HepG2 (cell line): ENCODE results near the gene CSNK1G1. TPM values are rescaled to one million over a fixed set of nuclear protein-coding genes. Genes with fewer than 3 reads are reported as not detected.

ENCODE experiments used
- ATAC-seq: fragments of 200-7000 bp; cut with Tn5 transposase; 3 replicates; pipeline ENCODE4 v1.9.1; 2020; ENCODE audit warnings: mild to moderate bottlenecking, moderate library complexity
- BruUV-seq: library from RNA; stranded (reverse); fragments of 400-500 nt; replicated peaks from 2 replicates; lab custom pipeline; 2021; lab: Mats Ljungman, UMichigan
- CTCF ChIA-PET: fragments of 300-600 bp; formaldehyde crosslinking; extraction: SDS; loops from one replicate; lab custom pipeline; 2021; ENCODE audit warnings: low total read pairs, inconsistent platforms, low intra/inter-chr PET ratio; lab: Yijun Ruan, JAX
- POLR2A ChIA-PET: fragments of 350-600 bp; sonication (Branson Sonifier 250); formaldehyde crosslinking; loops from one replicate; lab custom pipeline; 2020; ENCODE audit warnings: antibody characterized with exemption, inconsistent platforms; lab: Yijun Ruan, JAX
- DNase-seq: peaks from one replicate; pipeline ENCODE4 v3.0.0-alpha.2; 2015; ENCODE audit warnings: low spot score
- FAIRE-seq: peaks from 3 replicates; lab custom pipeline; 2011; peaks lifted over from hg19 to GRCh38; lab: Jason Lieb, UNC
- H2AFZ ChIP-seq: one replicate; pipeline ENCODE4 v1.6.1; 2011; ENCODE audit warnings: low read length, inconsistent platforms
- H3K27ac ChIP-seq: fragments of 300-600 bp; 3 replicates; pipeline ENCODE4 v1.8.0; 2011; ENCODE audit warnings: mixed run types, mild to moderate bottlenecking, mixed read lengths, low read length, inconsistent platforms; ENCODE audit not compliant: insufficient read depth; ENCODE audit errors: extremely low read length
- H3K27me3 ChIP-seq, 2 experiments: fragments of 200-600 bp in 1 of 2; 2 replicates in 1 of 2; 3 replicates in 1 of 2; pipeline versions ENCODE4 v1.6.0 to v1.8.0; 2011; ENCODE audit warnings: low read length in 2 of 2, mild to moderate bottlenecking in 2 of 2, moderate library complexity in 2 of 2, inconsistent platforms in 1 of 2; ENCODE audit not compliant: insufficient read depth in 2 of 2, control insufficient read depth in 1 of 2
- H3K36me3 ChIP-seq, 2 experiments: fragments of 200-600 bp in 1 of 2; replicated peaks in 1 of 2; 2 replicates in 1 of 2; 3 replicates in 1 of 2; pipeline versions ENCODE4 v1.5.1 to v1.8.0; 2011; ENCODE audit warnings: low read length in 2 of 2, inconsistent platforms in 1 of 2; ENCODE audit not compliant: insufficient read depth in 2 of 2, control insufficient read depth in 1 of 2
- H3K4me1 ChIP-seq: 2 replicates; pipeline ENCODE4 v1.5.1; 2012; ENCODE audit warnings: low read length, inconsistent platforms; ENCODE audit not compliant: insufficient read depth
- H3K4me2 ChIP-seq: 2 replicates; pipeline ENCODE4 v1.6.0; 2011; ENCODE audit warnings: low read depth, low read length, inconsistent platforms
- H3K4me3 ChIP-seq, 3 experiments: fragments of 200-600 bp in 1 of 3; sonication (generic), shearing (Covaris generic) in 1 of 3; replicated peaks in 1 of 3; 2 replicates each; pipeline ENCODE4 v1.5.1; 2011 to 2016; ENCODE audit warnings: low read length in 3 of 3, inconsistent platforms in 2 of 3, low read depth in 2 of 3, mild to moderate bottlenecking in 2 of 3, control low read depth in 1 of 3, mixed read lengths in 1 of 3; ENCODE audit not compliant: insufficient read depth in 1 of 3
- H3K79me2 ChIP-seq: one replicate; pipeline ENCODE4 v1.6.1; 2011; ENCODE audit warnings: low read length, inconsistent platforms; ENCODE audit not compliant: insufficient read depth
- H3K9ac ChIP-seq: 2 replicates; pipeline ENCODE4 v1.6.0; 2011; ENCODE audit warnings: mild to moderate bottlenecking, low read depth, low read length, inconsistent platforms; ENCODE audit not compliant: insufficient read depth
- H3K9me3 ChIP-seq: 2 replicates; pipeline ENCODE4 v1.5.1; 2012; ENCODE audit warnings: mild to moderate bottlenecking, low read length
- H4K20me1 ChIP-seq: 2 replicates; pipeline ENCODE4 v1.6.0; 2011; ENCODE audit warnings: inconsistent platforms, mild to moderate bottlenecking, low read length, moderate library complexity; ENCODE audit not compliant: insufficient read depth
- ARNTL ChIP-seq: sonication (generic); formaldehyde crosslinking; IDR thresholded peaks from 2 replicates; pipeline ENCODE4 v1.4.0; 2020; ENCODE audit warnings: mild to moderate bottlenecking, missing genetic modification reagents
- EP300 ChIP-seq, 3 experiments: sonication (generic) in 1 of 3; formaldehyde crosslinking in 1 of 3; IDR thresholded peaks; 2 replicates each; pipeline versions ENCODE4 v1.5.1 to v1.6.1; 2011 to 2020; ENCODE audit warnings: low read depth in 2 of 3, low read length in 2 of 3, borderline replicate concordance in 1 of 3, improper control_type of control experiment in 1 of 3, mild to moderate bottlenecking in 1 of 3, missing genetic modification reagents in 1 of 3, moderate library complexity in 1 of 3
- HMGA1 ChIP-seq: sonication (generic); formaldehyde crosslinking; conservative IDR thresholded peaks from 2 replicates; pipeline ENCODE4 v1.4.0; 2020; ENCODE audit warnings: missing genetic modification reagents
- MAFF ChIP-seq: IDR thresholded peaks from 2 replicates; pipeline ENCODE4 v1.6.1; 2011; ENCODE audit warnings: low read depth, low read length, improper control_type of control experiment
- MAFK ChIP-seq, 2 experiments: IDR thresholded peaks in 1 of 2; conservative IDR thresholded peaks in 1 of 2; 2 replicates each; pipeline ENCODE4 v1.6.1; 2011; ENCODE audit warnings: improper control_type of control experiment in 2 of 2, low read length in 2 of 2
- ZNF124 ChIP-seq: sonication (generic); formaldehyde crosslinking; IDR thresholded peaks from 2 replicates; pipeline ENCODE4 v1.4.0; 2020; ENCODE audit warnings: missing genetic modification reagents
- ZNF572 ChIP-seq: sonication (generic); formaldehyde crosslinking; IDR thresholded peaks from 2 replicates; pipeline ENCODE4 v1.5.1; 2020; ENCODE audit warnings: mild to moderate bottlenecking, missing genetic modification reagents
- ZNF678 ChIP-seq: sonication (generic); formaldehyde crosslinking; IDR thresholded peaks from 2 replicates; pipeline ENCODE4 v1.4.0; 2020; ENCODE audit warnings: mild to moderate bottlenecking, missing genetic modification reagents
- ZNF737 ChIP-seq: sonication (generic); formaldehyde crosslinking; IDR thresholded peaks from 2 replicates; pipeline ENCODE4 v1.5.0; 2020; ENCODE audit warnings: missing genetic modification reagents, mild to moderate bottlenecking, borderline replicate concordance
- WGBS: methylation state at CpG from one replicate; pipeline ENCODE4 v1.1.6; 2017; ENCODE audit warnings: low lambda C conversion rate; 5-methylcytosine and 5-hydroxymethylcytosine counted together
- in situ Hi-C: cut with HindIII; loops from 2 replicates; pipeline ENCODE4 v1.10.0; 2017; ENCODE audit warnings: low pct_unique_long_range_greater_than_20kb; ENCODE audit not compliant: extremely low pct_ligation_motif_present
- intact Hi-C: fragments of 100-400 bp; cut with micrococcal nuclease; formaldehyde crosslinking; loops from one replicate; pipeline ENCODE4 v1.10.0; 2022; ENCODE audit not compliant: unreplicated experiment
- polyA plus RNA-seq, 8 experiments: library from polyadenylated mRNA; depleted of rRNA in 3 of 8; stranded (reverse) in 7 of 8; unstranded in 1 of 8; fragments of >200 nt; fragmentation: Illumina TruSeq in 4 of 8; extraction: Trizol in 4 of 8; gene quantifications; 2 replicates each; pipeline versions ENCODE4 v1.2.1 to v1.2.3, GENCODE V29; 2011 to 2016; ENCODE audit warnings: low read depth in 4 of 8, missing spikeins in 1 of 8, mixed read lengths in 1 of 8; ENCODE audit not compliant: insufficient read depth in 1 of 8
- total RNA-seq, 5 experiments: library from RNA; depleted of rRNA; stranded (reverse); fragments of >200 nt; fragmentation: Illumina TruSeq; extraction: Trizol; gene quantifications; 2 replicates each; pipeline ENCODE4 v1.2.3, GENCODE V29; 2016; ENCODE audit warnings: low read depth in 1 of 5
- TF ChIP-seq, protein P1 (sequence below): sonication (generic); formaldehyde crosslinking; IDR thresholded peaks from 2 replicates; pipeline ENCODE4 v1.5.0; 2020; ENCODE audit warnings: mild to moderate bottlenecking, missing genetic modification reagents
- TF ChIP-seq, protein P2 (sequence below): sonication (generic); formaldehyde crosslinking; IDR thresholded peaks from 2 replicates; pipeline ENCODE4 v1.4.0; 2020; ENCODE audit warnings: missing genetic modification reagents
- TF ChIP-seq, protein P3 (sequence below): sonication (generic); formaldehyde crosslinking; IDR thresholded peaks from 2 replicates; pipeline ENCODE4 v1.4.0; 2020; ENCODE audit warnings: missing genetic modification reagents

Gene CSNK1G1
- total and polyA plus RNA-seq, 2 of the 13 experiments (the other 11 are each of a cell fraction or from before 2014, with no cell fraction given), result 8.5 to 12.6 TPM

DNA sequence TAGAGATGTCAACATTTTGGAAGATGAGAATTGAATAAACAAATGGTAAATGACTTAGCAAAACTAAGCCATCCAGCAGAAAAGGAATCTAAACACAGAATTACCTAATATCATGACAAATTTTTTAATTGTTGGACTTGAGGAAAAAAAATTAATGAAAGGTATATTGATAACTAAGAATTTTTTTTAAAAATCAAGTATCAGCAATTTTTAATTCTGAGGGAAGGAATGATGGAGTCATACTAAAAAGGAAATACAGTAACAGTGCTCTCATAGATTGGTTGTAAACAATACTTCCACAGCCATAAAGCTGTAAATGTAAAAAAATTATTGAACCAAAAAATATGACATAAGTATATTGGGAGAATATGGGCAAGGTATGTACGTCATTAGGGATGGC lies 68.0 kb downstream of the CSNK1G1 start:
- no peak for FAIRE-seq

GRCh38 chr15:64286473-64286872 lies 69.5 kb downstream of the CSNK1G1 start:
- Histone ChIP-seq H4K20me1 (no peaks in the 10 kb centered on the region), H3K4me2 (no peak overlapping the region), H3K36me3 (no peaks in the 10 kb centered on the region), H2AFZ (no peak overlapping the region), H3K4me3 (no peak overlapping the region), H3K27me3 (no peaks in the 10 kb centered on the region), H3K79me2 (peaks cover 2% of the 10 kb centered on the region), H3K9me3 (no peaks in the 10 kb centered on the region), H3K27ac (no peak overlapping the region), H3K9ac (no peak overlapping the region), H3K4me1 (peaks cover 6% of the 10 kb centered on the region; the same call in 1 of the 2 replicates)
- FAIRE-seq (no peak), DNase-seq (no peak), ATAC-seq (no peak)
- POLR2A ChIA-PET, result no interaction called here
- CTCF ChIA-PET, result no interaction called here
- in situ Hi-C loops (no loop called here), intact Hi-C loops (no loop called here)
- BruUV-seq, result no TSS peak
- TF ChIP-seq, protein P1, sequence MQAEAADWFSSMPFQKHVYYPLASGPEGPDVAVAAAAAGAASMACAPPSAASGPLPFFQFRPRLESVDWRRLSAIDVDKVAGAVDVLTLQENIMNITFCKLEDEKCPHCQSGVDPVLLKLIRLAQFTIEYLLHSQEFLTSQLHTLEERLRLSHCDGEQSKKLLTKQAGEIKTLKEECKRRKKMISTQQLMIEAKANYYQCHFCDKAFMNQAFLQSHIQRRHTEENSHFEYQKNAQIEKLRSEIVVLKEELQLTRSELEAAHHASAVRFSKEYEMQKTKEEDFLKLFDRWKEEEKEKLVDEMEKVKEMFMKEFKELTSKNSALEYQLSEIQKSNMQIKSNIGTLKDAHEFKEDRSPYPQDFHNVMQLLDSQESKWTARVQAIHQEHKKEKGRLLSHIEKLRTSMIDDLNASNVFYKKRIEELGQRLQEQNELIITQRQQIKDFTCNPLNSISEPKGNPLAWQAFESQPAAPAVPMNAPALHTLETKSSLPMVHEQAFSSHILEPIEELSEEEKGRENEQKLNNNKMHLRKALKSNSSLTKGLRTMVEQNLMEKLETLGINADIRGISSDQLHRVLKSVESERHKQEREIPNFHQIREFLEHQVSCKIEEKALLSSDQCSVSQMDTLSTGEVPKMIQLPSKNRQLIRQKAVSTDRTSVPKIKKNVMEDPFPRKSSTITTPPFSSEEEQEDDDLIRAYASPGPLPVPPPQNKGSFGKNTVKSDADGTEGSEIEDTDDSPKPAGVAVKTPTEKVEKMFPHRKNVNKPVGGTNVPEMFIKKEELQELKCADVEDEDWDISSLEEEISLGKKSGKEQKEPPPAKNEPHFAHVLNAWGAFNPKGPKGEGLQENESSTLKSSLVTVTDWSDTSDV, result no peak
- TF ChIP-seq, protein P2, sequence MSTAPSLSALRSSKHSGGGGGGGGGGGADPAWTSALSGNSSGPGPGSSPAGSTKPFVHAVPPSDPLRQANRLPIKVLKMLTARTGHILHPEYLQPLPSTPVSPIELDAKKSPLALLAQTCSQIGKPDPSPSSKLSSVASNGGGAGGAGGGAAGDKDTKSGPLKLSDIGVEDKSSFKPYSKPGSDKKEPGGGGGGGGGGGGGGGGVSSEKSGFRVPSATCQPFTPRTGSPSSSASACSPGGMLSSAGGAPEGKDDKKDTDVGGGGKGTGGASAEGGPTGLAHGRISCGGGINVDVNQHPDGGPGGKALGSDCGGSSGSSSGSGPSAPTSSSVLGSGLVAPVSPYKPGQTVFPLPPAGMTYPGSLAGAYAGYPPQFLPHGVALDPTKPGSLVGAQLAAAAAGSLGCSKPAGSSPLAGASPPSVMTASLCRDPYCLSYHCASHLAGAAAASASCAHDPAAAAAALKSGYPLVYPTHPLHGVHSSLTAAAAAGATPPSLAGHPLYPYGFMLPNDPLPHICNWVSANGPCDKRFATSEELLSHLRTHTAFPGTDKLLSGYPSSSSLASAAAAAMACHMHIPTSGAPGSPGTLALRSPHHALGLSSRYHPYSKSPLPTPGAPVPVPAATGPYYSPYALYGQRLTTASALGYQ (CRISPR knock-in tag), result no peak
- TF ChIP-seq, protein P3, sequence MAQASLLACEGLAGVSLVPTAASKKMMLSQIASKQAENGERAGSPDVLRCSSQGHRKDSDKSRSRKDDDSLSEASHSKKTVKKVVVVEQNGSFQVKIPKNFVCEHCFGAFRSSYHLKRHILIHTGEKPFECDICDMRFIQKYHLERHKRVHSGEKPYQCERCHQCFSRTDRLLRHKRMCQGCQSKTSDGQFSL, result no peak
- TF ChIP-seq ZNF572 (no peak), ZNF678 (no peak), EP300 (IDR thresholded peaks at IDR 0.05; ENCODE audit: low read depth in 2 of 2, low read length in 2 of 2) (no peak), EP300 (CRISPR knock-in tag; IDR thresholded peaks at IDR 0.05; ENCODE audit: borderline replicate concordance) (no peak), ZNF124 (no peak), ZNF737 (CRISPR knock-in tag) (no peak), ARNTL (no peak)

More for the DNA sequence above, 68.0 kb downstream of the CSNK1G1 start:
- H3K4me2 ChIP-seq, result no peak overlapping the region
- intact Hi-C loops (no loop called here), in situ Hi-C loops (no loop called here)
- H3K36me3 ChIP-seq, result no peaks in the 10 kb centered on the region
- no peak overlapping the region for H3K27ac ChIP-seq
- BruUV-seq, result no TSS peak
- no peaks in the 10 kb centered on the region for H4K20me1 ChIP-seq
- DNase-seq (no peak), ATAC-seq (no peak)
- POLR2A ChIA-PET, result no interaction called here
- H3K79me2 ChIP-seq, result peaks cover 2% of the 10 kb centered on the region
- CTCF ChIA-PET, result no interaction called here
- H3K9ac ChIP-seq, result no peak overlapping the region
- no peak overlapping the region for H3K4me3 ChIP-seq
- 90% methylated on average over 1 of the region's 1 CpG for WGBS
- H3K4me1 ChIP-seq, result 0 out of 2 replicates have a peak, but pooled peaks cover 2% of the 10 kb centered on the region
- H3K27me3 ChIP-seq, result no peaks in the 10 kb centered on the region
- no peaks in the 10 kb centered on the region for H3K9me3 ChIP-seq
- TF ChIP-seq MAFK (conservative IDR thresholded peaks at IDR 0.05 in 1 of 2, IDR thresholded peaks at IDR 0.05 in 1 of 2; ENCODE audit: low read length in 2 of 2), result peak; percentile 33 to 65; a peak in 2 of 4 replicates
- TF ChIP-seq HMGA1 (CRISPR knock-in tag), result no peak
- peak; percentile 51; the same call in 1 of the 2 replicates for TF ChIP-seq MAFF
- no peak overlapping the region for H2AFZ ChIP-seq
